ENCODE data around the gene PTGDS. TPM values are rescaled to one million over a fixed set of nuclear protein-coding genes. Genes with fewer than 3 reads are reported as not detected.
A peak's percentile ranks its signal among the peaks of the same experiment; 100 is the strongest.

The PTGDS gene
- polyA plus RNA-seq, 1 donor: 61.3 TPM

GRCh38 chr9:136944519-136945332, 32.6 kb upstream of the PTGDS start, which contains the start of the genes C8G and FBXW5:
C8G (plus strand) TSS chr9:136945243; CDS start chr9:136945321, 78 bp downstream.
FBXW5 (minus strand) TSS chr9:136944738; CDS start chr9:136944083, 655 bp downstream.
- DNase-seq: peak; percentile 94

- DNase-seq: no peak
These were observed 31.7 kb upstream of the PTGDS start for GRCh38 chr9:136945333-136946227.

GRCh38 chr9:136946228-136947027, 30.9 kb upstream of the PTGDS start:
- no peak for DNase-seq

- no peak for DNase-seq
These were observed 30.0 kb upstream of the PTGDS start for GRCh38 chr9:136947028-136947891.

GRCh38 chr9:136947955-136948510, 29.3 kb upstream of the PTGDS start:
- no peak for DNase-seq

- no peak for DNase-seq
These were observed 28.0 kb upstream of the PTGDS start for GRCh38 chr9:136949239-136949816.

- peak; percentile 91 for DNase-seq
These were observed 27.3 kb upstream of the PTGDS start for GRCh38 chr9:136949817-136950655.

GRCh38 chr9:136950656-136951276, 26.5 kb upstream of the PTGDS start:
- no peak for DNase-seq

GRCh38 chr9:136951541-136952320, 25.6 kb upstream of the PTGDS start, which contains the start of gene LCN12:
LCN12 (plus strand) TSS chr9:136952273; CDS start chr9:136952328, 55 bp downstream.
- no peak for DNase-seq

GRCh38 chr9:136952321-136952850, 24.9 kb upstream of the PTGDS start:
- DNase-seq: no peak

- DNase-seq: no peak
These were observed 24.2 kb upstream of the PTGDS start for GRCh38 chr9:136952876-136953770.

- no peak for DNase-seq
These were observed 23.5 kb upstream of the PTGDS start for GRCh38 chr9:136953771-136954269.

GRCh38 chr9:136954270-136955083, 22.8 kb upstream of the PTGDS start:
- no peak for DNase-seq

GRCh38 chr9:136955202-136955942, 21.9 kb upstream of the PTGDS start:
- no peak for DNase-seq

- no peak for DNase-seq
These were observed 21.4 kb upstream of the PTGDS start for GRCh38 chr9:136955943-136956335.
